Mucosa of gallbladder (tissue), 1 donor: ENCODE data around the gene SZT2. TPM values are rescaled to one million over a fixed set of nuclear protein-coding genes. Genes with fewer than 3 reads are reported as not detected.

ENCODE experiments used
- DNase-seq: peaks from one replicate; pipeline ENCODE4 v3.0.0-alpha.2; 2020; ENCODE audit warnings: low spot score
- total RNA-seq: library from RNA; stranded (reverse); gene quantifications from one replicate; pipeline ENCODE4 v1.2.1, GENCODE V29; 2021
- donor health status: DM: no; HTN: no; CAD: no.

Gene SZT2
- total RNA-seq, result 59.3 TPM

DNA sequence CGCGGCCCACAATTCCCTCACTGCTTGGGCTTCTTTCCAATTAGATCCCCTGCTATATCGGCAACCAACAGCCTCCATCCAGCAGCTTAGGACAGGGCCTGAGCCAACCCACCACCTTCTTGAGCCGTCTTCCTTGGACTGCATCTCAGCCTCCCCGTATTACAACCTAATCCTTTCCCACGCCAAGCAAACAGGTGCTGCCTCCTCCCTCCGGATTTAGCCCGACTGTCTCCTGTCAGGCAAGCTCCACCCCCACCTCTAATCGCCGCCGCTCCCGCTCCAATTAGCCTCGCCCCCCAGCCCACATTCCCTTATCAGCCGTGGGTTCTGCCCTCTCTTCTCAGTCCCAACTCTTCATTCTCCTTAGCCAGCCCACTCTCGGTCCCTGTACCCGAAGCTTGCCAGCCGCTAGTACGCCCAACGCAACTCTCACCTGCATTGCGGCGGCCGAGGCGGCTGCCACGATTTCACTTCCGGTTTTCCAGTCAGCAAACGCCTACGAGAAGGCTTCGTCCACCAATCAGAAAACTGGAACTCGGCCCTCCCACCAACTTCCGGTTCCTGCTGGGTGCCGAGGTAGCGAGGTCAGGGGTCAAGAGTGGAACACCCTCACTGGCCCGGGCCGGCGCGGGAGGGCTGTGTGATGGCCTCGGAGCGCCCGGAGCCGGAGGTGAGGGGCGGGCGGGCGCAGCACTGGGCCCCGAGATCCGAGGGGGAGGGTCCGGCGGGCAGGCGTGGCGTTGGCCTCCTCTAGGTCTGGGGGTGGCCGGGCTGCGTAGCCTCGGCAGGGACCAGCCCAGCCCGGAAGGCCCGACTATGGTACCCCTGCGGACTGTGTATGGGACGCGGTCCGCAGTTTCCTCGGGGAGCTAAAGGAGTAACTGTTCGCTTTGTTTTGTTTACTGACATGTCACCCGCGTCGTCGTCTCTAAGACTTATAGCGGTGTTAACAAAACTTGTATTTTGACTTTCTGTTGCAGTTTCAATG lies at the start of gene SZT2, which contains the start of gene MED8:
SZT2 (plus strand) TSS at position 574 of the 988 bp plus-strand sequence; CDS start at position 644, 70 bp downstream.
MED8 (minus strand) TSS at position 475 of the 988 bp plus-strand sequence; CDS start at position 439, 36 bp downstream.
- DNase-seq, result peak; percentile 97

DNA sequence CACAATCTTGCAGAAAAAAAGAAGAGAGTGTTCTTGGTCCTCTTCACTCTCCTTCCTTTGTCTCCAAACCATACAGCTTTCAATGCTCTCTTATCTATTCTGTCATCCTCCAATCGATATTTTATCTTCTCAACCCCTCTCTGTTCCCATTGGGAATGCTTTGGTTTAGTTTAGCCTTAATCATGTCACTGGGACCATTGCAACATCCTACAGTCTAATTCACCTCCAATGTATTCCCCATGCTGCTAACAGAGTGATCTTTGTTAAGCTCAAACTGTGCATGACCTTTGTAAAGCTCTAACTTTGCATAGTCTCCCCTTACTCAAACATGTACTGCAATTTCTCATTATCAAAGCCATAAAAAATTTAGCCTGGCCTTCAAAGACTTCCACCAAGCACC lies 49.1 kb upstream of the SZT2 start:
- DNase-seq, result no peak

DNA sequence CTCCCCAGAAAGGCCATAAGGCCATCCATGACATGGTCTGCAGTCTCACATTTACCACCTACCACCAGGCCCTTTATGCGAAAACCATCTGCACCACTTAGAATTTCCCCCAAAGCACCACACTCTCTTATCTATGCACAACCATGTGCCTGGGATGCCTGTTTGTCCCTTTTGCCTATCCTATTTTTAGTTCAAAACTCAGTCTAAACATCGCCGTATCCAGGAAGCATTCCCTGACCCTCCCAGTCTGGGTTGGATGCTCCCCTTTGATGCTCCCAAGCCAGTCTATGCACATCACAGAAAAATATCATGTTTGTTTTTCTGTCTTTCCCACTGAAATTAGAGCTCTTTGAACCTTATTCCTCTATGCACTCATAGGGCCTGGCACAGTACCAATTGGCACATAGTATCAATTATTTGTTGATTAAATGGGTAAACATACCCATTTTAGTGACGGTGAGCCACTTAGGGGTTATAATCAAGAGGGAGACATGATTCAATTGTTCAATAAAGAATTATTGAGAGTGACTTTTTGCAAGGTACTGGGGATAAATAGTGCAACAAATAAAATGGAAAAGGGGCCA lies 45.3 kb upstream of the SZT2 start:
- DNase-seq, result no peak

DNA sequence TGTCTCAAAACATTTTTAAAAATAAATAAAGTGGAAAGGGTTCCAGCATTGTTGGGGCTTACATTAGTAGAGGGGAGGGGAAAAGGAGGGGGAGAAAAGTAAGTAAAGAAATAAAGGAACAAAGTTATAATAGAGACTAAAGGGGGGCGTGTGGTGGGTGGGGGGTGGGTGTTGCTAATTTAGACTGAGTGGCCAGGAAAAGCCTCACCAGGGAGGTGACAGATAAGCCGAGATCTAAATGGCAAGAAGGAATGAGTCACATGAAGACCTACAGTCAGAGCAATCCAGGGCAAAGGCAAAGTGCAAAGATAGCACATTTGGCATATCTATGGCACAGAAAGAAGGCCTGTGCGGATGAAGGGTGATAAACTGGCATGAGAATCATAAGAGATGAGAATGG lies 44.6 kb upstream of the SZT2 start:
- DNase-seq, result peak; percentile 23

DNA sequence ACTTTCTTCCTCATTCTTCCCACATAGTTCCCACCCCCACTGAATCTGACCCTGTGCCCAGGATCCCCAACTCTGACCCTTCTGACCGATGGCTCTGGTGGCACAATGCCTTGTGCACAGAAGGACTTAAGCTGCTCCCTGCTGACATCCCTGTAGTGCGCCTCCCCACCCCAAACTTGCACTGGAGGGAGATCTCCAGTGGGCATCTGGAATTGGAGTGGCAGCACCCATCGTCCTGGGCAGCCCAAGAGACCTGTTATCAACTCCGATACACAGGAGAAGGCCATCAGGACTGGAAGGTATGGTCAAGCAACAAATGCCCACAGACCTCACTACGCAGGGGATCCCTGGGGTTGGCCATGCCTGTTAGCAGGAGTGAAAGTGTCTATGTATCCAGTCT lies 43.1 kb upstream of the SZT2 start:
- no peak for DNase-seq

DNA sequence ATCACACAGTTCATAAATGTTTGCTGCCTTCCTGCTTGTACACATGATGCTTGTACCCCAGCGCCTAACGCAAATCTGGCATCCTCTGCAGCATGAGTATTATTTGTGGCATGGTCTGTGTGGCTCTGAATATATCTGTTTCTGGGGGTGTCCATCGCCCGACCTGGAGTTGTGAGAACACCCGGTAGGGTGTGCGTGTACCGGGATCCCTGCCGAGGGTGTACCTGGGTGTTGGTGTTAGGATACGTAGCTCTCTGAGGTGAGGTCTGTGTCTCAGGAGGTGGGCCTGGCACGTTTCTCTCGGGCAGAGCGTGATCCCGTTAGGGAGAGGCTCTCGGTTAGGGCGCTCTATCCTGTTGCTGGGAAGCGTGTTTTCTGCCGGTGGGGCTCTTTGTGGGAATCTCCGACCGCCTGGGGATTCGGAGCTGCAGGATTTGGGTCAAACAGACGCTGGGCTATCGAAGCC lies 41.3 kb upstream of the SZT2 start:
- no peak for DNase-seq

DNA sequence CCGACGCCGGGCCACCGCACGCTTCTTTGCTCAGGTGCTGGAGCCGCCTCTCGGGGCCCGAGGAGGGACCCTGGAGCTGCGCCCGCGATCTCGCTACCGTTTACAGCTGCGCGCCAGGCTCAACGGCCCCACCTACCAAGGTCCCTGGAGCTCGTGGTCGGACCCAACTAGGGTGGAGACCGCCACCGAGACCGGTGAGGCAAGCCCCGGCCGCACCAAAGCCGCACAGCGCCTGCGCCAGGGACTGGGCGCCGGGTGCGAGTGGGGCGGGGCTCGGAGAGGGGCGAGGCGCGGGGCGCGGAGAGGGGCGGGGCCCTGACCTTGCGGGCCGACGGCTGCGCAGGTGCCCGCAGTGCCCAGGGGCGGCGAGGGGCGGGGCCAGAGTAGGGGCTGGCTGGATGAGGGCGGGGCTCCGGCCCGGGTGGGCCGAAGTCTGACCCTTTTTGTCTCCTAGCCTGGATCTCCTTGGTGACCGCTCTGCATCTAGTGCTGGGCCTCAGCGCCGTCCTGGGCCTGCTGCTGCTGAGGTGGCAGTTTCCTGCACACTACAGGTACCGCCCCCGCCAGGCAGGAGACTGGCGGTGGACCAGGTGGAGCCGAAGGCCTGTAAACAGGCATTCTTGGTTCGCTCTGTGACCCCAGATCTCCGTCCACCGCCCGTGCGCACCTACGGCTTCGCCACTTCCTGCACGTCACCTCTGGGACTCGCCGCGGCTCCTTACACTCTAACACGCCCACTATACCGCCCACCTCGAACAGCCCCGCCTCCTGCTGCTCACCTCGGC lies 40.7 kb upstream of the SZT2 start:
- peak; percentile 87 for DNase-seq

DNA sequence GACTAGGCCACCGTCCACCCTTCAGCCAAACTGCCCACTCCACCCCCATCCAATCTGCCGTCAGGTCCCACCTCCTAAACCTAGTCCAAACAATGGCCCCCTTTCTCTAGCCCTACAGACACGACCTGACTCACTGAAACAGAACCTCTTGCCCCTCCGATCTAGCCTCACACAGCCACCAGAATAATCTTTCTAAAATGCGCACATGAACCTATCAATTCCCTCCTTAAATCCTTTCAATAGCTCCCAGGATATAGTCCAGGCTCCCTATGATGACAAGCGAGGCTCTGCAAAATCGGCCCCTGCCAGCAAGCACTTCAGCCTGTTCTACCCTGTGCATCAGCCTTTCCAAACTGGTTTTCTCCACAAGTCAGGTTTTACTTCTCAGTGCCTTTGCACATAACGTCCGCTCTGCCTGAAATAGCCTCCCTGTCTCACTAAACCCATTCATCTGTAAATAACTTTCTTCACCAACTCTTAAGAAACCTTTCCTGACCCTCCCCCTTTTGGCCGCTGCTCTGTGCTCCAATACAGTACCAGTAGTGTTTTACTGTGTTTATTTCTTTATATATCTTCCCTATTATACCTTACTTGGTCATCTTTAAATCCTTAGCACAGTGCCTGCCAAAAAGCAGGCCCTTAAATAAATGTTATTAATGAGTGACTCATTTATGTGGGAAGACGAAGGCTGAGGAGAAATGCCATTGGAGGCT lies 39.9 kb upstream of the SZT2 start:
- no peak for DNase-seq

DNA sequence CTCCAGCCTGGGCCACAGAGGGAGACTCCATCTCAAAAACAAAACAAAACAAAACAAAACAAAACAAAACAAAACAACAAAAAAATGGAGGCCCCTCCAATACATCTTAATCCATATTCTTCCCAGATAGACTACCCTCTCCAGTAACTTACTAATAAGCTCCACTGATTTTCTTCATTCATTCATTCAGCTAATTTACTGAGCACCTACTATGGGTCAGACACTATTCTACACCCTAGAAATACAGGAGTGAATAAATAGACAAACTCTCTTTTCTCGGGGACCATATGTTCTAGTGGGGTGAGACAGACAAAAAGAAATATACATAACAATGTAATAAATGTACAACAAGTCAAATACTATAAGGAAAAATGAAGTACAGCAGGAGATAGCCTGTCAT lies 38.7 kb upstream of the SZT2 start:
- DNase-seq, result no peak

DNA sequence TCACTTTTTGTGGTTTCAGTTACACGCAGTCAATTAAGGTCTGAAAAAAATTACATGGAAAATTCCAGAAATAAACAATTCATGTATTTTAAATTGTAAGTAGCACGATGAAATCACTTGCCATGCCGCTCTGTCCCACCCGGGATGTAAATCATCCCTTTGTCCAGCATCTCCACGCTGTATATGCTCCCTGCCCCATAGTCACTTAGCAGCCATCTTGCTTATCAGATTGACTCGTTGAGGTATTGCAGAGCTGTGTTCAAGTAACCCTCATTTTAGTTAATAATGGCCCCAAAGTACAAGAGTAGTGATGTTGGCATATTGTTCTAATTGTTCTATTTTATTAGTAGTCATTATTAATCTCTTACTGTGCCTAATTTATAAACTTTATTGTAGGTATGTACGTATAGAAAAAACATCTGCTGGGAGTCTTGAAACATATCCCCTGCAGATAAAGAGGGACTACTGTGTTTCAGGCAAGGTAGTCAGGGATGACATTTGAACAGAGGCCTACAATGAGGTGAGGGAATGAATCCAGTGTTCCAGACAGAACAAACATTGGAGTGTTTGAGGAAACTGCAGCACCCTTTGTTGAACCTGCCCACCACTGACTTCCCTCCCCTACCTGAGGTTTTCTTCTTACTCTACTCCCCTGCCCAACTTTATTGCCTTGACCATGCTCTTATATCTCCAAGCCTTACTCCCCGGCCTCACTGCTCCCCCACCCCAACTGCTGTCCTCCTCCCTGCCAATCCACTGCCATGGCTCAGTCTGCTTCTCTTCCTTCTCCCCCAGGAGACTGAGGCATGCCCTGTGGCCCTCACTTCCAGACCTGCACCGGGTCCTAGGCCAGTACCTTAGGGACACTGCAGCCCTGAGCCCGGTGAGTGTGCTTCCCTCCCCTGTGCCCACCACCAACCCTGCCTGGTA lies 38.0 kb upstream of the SZT2 start:
- no peak for DNase-seq

DNA sequence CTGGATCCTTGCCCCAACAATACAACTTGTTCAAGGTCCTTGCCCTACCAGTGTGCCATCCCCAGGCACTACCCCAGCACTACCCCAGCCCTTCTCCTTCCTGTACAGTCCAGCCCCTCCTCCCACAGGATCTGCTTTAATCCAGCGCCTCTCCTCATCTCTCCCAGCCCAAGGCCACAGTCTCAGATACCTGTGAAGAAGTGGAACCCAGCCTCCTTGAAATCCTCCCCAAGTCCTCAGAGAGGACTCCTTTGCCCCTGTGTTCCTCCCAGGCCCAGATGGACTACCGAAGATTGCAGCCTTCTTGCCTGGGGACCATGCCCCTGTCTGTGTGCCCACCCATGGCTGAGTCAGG lies 37.4 kb upstream of the SZT2 start:
- no peak for DNase-seq

DNA sequence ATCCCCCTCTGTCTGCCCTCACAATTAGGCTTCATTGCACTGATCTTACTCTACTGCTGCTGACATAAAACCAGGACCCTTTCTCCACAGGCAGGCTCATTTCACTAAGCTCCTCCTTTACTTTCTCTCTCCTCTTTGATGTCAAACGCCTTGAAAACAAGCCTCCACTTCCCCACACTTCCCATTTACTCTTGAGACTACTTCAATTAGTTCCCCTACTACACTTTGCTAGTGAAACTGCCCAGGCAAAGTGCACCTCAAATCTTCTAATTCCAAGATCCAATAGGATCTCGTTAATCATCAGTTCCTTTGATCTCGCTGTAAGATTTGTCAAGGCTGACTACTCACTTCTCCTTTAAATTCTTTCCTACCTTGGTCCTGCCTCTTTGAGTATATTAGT lies 36.8 kb upstream of the SZT2 start:
- DNase-seq, result no peak

DNA sequence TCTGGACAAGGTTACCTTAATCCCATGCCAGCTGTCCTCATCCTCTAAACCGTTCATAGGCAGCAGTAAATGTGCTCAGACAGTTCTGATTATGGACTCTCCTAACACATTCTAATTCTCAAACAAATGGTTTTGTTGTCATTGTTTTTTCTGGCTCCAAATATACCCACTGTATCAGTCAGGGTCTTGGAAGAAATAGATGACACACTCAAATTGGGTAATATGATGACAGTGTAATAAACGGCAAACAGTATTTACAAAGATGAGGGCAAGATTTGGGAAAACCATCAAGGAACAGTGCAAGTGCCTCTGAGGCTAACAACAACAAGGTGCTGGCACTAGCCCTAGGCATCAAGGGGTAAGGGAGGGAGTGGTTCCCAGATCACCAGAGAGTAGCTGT lies 35.2 kb upstream of the SZT2 start:
- DNase-seq, result no peak

DNA sequence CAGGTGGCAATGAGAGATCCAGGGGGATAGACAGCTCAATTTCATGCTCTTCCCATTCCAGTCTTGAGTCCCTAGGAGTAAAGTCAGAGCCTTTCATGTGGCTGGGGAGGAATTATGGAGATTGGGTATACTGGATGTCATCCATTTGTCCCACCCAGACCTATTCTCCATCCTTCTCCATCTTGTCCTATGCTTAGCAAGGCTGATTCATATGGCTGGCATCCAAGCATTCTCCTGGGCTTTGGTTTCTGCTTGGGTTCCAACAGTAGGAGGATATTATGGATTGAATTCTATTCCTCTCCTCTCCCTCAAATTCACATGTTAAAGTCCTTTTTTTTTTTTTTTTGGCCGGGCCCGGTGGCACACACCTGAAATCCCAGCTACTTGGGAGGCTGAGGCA lies 34.8 kb upstream of the SZT2 start:
- no peak for DNase-seq

DNA sequence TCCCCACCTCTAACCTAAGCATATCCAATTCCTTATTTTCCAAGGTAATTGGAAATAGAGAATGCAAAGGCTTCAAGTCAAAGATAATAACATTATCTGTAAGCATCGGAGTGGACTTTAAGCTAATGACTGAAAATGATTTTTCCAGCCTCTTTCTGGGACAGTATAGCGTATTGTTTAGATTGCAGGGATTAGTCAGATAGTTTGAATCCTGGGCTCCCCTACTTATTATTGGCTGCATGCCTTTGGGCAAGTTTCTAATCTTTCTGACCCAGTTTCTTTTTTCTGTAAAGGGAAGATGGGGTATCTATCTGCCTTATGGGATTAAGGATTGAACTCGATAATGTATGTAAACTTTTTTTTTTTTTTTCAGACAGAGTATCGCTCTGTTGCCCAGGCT lies 32.4 kb upstream of the SZT2 start:
- no peak for DNase-seq

DNA sequence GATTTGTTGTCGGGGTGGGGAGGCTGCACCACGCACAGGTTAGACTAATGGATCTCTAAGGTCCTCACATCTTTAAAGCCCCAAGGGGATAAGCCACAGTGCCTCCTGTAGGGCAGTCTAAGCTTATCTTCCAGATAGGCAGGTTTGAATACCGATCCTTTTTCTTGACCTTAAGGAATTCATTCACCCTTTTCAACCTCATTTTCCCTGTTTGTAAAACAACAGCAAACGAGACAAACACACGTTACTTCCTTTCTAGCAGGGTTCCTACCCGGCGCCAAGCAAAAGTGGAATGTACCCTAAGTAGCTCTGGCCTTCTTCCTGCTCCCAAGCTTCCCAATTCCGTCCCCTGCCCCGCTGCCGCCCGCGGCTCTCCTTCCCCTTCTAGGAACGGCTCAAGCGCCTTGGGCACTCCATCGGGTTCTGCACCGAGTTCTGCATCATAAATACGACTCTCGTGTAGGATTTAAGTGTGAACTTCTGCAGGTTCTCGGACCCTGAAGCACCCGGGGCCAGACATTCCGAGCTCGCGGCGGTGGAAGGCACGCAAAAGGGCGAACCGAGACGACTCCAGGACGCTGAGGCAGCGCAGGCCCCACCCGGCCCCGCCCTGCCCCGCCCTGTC lies 31.5 kb upstream of the SZT2 start:
- peak; percentile 14 for DNase-seq

DNA sequence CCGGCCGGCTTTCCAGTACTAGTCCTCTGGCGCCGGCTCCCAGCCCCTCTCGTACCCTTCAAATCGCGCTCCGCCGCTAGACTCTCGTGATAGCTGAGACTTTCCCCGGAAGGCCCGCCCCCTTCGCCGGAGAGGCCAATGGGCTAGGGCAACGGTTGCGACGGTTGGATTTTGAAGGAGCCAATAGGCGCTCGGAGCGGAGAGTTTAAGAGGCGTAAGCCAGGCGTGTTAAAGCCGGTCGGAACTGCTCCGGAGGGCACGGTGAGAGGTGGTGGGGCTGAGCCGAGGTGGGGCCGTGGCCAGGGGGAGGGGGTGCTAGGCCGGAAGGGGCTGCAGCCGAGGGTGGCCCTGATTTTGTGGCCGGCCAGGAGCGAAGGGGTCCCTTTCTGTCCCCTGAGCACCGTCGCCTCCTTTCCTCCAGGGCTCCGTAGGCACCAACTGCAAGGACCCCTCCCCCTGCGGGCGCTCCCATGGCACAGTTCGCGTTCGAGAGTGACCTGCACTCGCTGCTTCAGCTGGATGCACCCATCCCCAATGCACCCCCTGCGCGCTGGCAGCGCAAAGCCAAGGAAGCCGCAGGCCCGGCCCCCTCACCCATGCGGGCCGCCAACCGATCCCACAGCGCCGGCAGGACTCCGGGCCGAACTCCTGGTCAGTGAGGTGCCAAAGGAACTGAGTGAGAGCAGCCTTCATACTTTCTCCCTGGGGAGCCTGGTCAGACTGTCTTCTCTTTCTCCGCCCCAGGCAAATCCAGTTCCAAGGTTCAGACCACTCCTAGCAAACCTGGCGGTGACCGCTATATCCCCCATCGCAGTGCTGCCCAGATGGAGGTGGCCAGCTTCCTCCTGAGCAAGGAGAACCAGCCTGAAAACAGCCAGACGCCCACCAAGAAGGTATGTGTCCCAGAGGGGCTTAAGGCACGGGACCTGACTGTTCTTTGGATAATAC lies 30.7 kb upstream of the SZT2 start, which contains the start of gene CDC20:
CDC20 (plus strand) TSS at position 236 of the 948 bp plus-strand sequence; CDS start at position 471, 235 bp downstream.
- DNase-seq, result peak; percentile 97

DNA sequence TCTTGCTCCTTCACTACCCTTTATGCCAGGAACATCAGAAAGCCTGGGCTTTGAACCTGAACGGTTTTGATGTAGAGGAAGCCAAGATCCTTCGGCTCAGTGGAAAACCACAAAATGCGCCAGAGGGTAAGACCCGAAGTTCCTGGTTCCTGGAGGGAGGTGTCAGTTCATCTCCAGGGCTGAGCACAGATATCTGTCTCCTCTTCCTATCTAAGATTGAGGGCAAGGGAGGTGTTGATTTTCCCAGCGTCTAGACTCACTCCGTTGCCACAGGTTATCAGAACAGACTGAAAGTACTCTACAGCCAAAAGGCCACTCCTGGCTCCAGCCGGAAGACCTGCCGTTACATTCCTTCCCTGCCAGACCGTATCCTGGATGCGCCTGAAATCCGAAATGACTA lies 30.0 kb upstream of the SZT2 start:
- DNase-seq, result no peak

DNA sequence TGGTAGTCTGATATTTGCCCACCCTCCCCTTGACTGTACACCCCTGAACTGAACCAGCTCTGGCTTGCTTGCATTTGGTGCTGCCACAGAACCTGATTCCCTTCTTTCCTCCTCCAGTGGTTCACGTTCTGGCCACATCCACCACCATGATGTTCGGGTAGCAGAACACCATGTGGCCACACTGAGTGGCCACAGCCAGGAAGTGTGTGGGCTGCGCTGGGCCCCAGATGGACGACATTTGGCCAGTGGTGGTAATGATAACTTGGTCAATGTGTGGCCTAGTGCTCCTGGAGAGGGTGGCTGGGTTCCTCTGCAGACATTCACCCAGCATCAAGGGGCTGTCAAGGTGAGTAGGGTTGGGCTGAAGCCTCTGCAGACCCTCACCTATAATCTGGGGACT lies 29.1 kb upstream of the SZT2 start:
- no peak for DNase-seq
